Inferior parietal cortex (tissue), 1 donor: ENCODE results near the gene DGKG.

ENCODE experiments used
- DNase-seq: peaks from one replicate; pipeline ENCODE4 v3.0.0-alpha.2; 2016; ENCODE audit errors: extremely low spot score

DGKG gene

GRCh38 chr3:186273586-186273985 is 88.4 kb downstream of the DGKG start:
- DNase-seq, result no peak

DNA sequence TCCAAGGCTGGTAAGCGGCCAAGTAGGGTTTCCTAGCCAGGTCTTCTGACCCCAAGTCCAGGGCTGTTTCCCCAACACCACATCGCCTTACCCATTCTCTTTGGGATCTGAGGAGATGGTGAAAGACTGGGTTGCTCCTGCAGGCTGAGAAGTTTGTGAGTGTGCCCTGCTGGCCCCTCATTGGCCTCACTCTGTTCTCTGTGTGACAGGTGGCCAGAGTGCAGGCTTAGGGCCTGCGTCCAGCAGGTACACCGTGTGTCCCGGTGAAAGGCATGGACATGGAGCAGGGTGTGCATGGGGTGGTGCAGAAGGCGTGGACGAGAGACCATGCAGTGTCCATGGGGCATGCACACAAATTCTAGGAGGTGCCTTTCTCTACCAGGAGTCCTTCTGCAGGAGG is 91.3 kb downstream of the DGKG start:
- no peak for DNase-seq

DNA sequence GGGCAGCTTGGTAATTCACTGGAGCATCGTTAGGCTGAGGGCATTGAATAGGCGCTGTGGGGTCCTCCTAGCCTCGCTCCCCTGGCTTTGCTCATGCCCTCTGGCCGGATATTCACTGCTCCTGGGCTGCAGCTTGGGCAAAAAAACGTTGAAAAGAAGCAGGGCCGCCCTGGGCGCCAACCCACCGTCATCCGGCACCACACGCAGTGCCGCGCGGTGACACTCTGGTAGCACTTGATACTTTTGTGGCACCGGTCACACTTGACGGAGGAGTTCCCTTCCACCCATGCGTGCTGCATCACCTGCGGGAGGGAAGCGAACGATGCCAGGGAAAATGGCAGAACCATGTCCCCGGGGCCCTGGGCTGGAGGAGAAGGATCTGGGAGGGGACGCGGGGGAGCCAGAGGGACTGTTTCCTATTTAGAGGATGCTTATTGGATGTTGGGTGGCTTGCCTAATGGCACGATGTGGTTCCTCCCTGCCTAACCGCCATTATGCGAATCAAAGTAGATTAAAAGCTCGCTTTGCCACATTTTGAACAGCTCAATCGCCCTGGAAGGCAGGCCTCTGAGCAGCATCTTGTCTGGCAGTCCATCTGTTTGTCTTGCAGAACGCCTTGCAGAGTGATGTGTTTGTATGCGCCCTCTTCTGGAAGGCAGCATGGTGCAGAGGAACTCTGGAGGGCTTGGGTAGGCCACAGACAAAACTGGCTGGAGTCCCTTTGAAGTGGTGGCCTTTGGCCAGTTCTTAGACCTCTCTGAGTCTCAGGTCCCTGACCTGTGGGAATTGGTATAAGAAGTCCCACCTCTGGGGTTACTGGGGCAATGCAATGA is 93.2 kb downstream of the DGKG start:
- DNase-seq, result no peak

DNA sequence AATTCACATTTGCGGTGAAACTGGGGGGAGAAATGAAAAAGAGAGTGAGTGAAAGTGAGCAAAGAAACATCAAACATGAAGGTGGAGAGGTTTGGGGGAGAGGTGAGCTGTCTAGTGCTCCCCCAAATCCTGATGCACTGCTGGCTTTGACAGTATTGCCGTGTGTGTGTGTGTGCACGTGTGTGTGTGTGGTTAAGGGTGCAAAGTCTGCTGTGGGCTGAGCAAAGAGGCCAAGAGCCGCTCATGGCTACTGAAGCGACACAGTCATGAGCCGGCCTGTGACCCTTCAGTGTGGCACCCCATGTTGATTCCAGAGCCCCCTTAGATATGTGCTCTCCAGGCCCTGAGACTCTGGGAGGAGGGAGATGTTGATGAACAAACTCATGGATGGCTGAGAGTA is 94.3 kb downstream of the DGKG start:
- no peak for DNase-seq

- DNase-seq, result no peak
Measured at GRCh38 chr3:186264608-186265400, 97.2 kb downstream of the DGKG start.

GRCh38 chr3:186261638-186262037 is 100.4 kb downstream of the DGKG start:
- no peak for DNase-seq

DNA sequence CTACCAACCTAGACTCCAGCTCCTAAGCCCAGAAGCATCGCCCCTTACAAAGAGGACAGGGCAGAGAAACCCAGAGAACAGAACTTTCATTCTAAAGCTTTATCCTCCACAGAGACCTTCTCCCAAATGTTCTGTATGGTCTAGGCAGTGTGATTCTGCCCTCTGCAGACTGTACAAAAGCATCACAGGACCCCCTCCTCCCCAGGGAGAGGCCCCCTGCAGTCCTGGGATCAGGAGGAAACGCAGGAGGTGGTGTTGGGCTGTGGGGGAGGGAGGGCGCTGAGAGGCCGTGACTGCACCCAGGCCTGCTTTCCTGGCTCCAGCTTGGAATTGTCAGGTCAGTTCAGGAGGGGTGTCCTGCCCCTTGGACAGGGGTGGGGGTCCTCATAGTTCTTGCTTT is 101.3 kb downstream of the DGKG start:
- DNase-seq, result no peak

- DNase-seq, result peak; percentile 55
Measured at GRCh38 chr3:186259612-186260383, 102.2 kb downstream of the DGKG start.

- no peak for DNase-seq
Measured at GRCh38 chr3:186258968-186259367, 103.1 kb downstream of the DGKG start.

GRCh38 chr3:186257866-186258265 is 104.2 kb downstream of the DGKG start:
- no peak for DNase-seq

- DNase-seq, result peak; percentile 31
Measured at GRCh38 chr3:186255703-186256331, 106.2 kb downstream of the DGKG start.

GRCh38 chr3:186254676-186255650 is 107.1 kb downstream of the DGKG start:
- DNase-seq, result no peak

GRCh38 chr3:186251948-186252619 is 110.0 kb downstream of the DGKG start:
- DNase-seq, result no peak

- no peak for DNase-seq
Measured at GRCh38 chr3:186248850-186249249, 113.2 kb downstream of the DGKG start.

DNA sequence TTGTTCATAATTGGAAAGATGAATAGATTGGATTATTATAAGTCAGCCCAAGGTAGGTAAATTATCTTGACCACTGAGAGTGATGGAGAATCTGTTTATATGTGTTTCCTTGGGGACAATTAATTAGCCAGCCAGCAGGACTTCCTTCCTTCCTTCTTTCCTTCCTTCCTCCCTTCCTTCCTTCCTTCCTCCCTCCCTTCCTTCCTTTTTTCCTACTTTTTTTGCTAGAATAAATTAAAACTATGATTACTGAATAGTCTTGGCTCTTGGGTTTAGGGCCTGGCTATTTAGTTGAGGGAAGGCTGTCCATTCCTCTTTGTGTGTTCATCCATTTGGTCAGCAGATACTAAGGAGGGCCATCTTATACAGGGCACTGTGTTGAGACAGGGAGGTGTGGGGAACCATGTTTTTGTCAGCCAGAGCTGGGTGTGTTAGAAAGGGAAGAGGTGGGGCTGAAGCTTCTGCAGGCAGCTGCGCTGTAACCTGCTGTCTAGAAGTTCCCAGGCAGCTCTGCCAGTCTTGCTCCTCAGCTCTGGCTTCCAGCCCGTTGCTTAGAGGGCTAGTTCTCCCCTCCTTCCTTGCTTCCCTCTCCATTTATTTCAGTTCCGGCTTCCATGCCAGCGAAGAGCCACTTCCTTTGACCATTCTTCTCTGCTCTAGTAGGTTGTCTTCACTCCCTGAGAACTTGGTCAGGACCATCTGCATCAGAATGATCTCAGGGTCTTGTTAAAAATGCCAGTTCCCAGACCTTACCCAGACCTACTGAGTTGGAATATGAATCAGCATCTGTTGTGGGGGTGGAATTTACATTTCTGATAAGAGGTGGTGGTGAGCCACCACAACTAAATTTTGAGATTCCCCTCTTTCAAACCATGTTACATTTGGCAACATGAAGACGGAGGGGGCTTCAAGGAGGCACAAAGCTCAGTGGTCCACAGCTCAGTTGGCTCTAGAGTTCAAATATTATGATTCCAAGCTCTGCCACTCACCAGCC is 113.9 kb downstream of the DGKG start:
- DNase-seq, result peak; percentile 29

GRCh38 chr3:186246941-186247340 is 115.1 kb downstream of the DGKG start:
- no peak for DNase-seq

- no peak for DNase-seq
Measured at GRCh38 chr3:186244016-186244415, 118.0 kb downstream of the DGKG start.

GRCh38 chr3:186241910-186242821 is 119.9 kb downstream of the DGKG start:
- peak; percentile 62 for DNase-seq
